ENCODE measurements around the gene RNU1-3.
"Not testable (repeated sequence)": the region's sequence is repeated elsewhere in the genome, so short reads cannot be mapped to it uniquely, and the experiment has no call there.

Gene RNU1-3

DNA sequence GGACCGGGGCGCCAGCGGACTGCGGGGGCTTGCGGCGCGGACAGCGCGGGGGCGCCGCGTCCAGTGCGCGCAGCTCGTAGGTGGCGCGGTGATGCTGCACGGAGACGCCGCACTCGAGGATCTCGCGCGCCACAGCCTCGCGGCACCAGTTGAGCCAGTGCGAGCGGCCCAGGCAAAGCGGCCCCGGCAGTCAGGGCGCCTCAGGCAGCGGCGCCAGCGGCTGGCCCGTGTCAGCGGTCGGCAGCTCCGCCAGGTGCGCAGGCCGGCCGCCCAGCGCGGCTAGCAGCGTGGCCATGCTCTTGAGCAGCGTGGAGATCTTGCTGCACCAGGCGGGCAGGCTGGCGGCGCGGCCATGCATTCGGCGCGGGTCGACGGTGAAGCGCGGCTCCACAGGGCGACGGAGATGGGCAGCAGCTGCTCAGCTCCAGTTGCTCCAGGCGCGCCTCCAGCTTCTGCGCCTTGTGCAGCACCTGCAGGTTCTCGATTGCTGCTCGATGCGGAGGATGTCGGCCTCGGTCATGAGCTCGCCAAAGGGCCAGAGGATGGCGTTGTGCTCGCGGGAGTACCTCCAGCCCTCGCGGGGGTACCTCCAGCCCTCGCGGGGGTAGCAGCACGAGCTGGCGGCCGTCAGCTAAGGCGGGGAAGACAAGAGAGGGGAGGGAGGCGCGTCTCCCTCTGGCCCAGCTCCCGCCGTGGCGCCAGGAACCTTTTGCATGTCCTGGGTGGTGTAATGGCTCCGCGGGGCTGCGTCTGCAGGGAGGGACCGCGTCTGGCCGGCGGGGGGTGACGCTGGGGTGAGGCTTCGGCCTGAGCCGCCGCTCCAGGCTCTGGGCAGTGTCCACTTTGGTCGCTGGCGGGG lies 26.9 kb upstream of the RNU1-3 start:
- not testable (repeated sequence) for DNase-seq

DNA sequence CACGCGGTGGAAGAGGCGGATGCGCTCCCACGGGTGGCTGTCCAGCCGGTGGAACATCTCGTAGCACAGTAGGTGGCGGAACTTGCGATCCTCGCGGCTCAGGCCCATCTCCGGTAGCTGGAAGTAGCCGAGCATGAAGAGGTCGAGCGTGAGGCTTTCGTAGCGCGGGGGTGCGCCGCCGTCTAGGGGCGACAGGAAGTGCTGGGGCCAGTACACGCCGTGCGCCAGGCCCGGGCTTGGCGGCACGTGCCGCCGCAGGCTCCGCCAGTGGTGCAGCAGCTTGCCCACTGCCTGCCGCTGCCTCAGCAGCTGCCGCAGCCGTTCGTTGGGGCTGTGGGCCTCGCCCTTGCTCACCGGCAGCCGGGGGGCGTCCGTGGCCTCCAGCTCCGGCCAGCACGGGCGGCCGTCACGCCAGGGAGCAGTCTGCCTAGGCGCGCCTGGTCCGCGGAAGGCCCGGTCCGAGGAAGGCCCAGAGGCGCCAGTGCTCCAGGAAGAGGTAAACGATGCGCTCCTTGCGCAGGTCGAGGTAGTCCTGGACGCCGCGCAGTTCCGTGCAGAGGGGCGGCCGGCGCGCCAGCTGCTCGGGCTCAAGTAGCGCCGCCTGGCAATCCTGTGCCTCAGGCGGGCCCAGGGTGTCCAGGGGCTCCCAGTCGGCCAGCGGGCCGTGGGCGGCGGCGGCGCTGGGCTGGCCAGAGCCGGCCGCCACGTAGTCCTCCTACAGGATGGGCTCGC lies 26.1 kb upstream of the RNU1-3 start:
- DNase-seq: not testable (repeated sequence)

DNA sequence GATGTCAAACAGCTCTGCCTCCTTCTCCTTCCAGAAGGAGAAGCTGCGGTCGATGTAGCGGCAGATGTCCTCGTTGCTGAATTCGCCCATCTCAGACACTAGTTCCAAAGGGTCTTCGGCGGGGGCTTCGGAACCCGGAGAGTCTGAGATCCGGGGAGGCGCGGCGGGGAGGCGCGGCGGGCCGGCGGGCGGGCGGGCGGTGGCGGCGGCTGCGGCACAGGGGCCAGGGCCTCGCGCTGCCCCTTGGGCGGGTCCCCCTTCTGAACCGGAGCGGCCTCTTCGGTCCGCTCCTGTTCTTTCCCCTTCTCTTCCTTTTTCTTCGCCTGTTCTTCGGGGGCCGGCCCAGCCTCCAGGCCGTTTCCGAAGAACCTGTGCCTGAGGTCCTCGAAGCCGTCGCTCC lies 25.5 kb upstream of the RNU1-3 start:
- not testable (repeated sequence) for DNase-seq

DNA sequence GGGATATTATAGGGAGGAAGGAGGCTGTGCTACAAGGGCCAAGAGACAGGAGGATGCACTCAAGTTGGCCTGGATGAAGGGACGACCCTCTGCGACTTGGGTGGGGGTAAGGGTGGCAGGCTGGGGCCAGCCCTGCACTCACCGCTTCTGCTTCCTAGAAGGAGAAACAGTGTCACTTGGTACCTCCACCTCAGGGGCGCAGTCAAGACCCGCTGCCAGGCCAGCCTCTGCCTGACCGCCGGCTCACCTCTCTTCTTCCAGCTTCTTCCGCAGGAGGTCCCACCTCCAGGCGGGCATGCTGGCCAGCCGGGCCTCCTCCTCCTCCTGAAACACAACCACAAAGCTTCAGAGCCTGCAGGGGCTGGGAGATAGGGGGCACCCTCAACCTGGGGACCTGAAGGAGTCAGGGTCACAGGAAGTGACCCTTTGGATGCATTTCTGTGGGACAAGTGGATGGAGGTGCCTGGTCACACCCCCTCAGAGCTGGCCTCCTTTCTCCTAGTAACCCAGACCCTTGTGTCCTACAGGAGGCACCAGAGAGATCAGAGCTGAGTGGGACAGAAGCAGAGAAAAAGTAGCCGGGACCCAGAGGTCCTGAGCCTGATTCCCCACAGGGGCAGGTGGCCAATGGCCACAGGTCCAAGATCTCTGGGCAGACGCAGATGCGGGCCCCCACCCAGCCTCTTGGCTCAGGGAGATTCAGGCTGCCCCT lies 24.4 kb upstream of the RNU1-3 start:
- not testable (repeated sequence) for DNase-seq

DNA sequence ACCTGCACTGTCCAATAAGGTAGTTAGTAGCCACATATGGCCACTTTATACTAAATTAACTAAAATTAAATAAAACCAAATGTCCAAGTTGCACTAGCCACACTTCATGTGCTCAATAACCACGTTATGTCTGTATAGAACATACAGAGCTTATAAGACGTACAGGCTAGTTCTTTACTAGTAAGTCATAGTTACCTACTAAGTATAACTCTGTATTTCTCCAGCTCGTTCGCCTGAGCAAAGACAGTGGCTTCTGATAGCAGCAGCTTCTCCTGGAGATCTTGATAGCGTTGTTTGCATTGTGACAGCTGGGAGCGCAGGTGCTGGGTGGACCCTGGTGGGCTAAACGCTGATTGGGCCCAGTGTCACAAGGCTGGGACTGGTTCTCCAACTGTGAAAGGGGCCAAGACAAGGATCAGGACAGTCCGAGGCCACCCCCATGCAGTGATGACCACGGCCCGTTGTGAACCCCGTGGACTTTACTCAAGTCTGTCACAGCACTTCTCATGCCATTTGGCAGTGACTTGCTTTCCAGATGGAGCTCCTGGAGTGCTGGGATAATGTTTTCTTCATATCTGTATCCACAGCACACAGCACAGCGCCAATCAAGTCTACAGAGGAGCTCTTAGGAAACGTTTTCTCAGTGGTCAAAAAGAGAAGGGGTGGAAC lies 20.5 kb upstream of the RNU1-3 start:
- not testable (repeated sequence) for DNase-seq

DNA sequence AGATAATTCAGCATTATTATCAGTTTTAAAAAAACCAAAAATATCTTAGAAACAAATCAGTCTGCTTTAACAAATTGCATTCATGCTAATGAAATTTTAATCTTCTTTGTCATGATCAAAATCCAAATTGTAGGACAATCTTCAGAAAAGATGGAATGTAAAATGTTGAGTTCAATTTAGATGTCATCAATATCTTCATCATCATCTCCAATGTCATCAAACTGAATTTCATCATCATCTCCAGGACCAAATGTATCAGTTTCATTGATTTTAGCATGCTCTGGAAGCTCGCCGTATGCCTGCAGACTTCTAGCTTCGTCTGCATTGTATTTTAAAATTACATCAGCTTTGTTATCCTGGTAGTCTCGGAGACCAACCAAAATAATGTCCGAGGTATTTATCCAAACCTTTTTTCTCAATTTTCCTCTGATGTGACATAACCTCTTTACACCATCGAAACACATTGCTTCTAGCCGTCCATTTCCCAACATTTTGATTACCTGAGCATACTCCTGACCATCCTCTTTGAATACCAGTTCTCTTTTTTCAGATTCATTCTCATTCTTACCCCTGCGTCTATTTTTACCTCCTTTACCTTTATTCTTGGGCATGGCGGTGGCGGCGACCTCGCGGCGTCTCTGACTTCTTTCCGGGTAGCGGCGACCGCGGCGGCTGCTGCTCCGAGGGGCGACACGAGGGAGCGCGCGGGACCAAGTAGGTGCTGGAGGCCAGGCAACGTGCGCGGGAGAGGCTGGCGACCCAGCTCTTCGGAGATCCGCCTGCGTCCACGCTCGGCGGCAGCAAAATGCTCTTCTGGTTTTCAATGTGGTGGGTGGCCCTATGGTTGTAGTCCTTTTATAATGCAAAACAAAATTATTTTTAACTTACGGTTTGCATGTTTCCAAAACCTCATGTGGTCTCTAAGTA lies 19.0 kb upstream of the RNU1-3 start:
- DNase-seq: not testable (repeated sequence)

DNA sequence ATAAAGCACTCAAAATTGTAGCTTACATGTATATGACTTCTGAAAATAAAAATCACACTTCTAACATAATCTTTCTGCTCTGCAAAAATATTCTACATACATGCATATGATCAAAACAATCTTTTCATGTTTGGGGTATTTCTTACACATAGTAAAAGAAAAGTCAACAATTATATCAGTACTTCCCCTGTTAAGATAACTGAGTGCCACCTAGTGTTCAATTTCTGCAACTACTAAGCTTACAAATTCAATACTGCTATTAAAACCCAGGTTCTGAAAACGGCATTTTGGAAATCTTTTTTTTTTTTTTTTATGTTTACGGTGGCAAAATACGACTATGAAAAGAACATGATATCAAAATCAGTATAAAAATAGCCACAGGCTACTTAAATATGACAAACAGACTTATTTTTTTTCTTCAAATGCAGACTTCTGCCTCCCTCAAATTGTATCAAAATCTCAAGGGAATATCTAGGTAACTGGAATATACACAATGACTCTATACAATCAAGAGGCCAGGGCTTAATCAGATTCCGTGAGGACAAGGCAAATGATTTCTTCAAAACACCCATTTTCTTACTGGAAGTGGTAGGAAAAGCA lies 18.1 kb upstream of the RNU1-3 start:
- not testable (repeated sequence) for DNase-seq

DNA sequence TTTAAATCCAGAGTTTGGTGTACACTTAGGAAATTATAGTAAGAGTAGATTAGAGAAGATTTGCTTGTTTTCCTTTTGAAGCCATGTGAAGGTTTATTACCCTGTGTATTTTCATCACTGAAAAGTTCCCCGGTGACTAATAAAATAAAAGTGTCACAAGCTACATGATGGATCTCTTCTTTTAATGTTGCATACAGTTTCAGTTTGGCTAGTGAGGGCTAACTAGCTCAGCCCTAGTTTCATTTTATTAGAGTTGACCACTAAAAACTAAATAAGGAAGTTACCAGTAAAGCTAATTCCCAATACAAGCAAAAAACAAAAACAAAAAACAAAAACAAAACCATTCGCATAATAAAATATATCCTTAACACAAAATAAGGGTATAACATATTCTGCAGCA lies 17.4 kb upstream of the RNU1-3 start:
- not testable (repeated sequence) for DNase-seq

DNA sequence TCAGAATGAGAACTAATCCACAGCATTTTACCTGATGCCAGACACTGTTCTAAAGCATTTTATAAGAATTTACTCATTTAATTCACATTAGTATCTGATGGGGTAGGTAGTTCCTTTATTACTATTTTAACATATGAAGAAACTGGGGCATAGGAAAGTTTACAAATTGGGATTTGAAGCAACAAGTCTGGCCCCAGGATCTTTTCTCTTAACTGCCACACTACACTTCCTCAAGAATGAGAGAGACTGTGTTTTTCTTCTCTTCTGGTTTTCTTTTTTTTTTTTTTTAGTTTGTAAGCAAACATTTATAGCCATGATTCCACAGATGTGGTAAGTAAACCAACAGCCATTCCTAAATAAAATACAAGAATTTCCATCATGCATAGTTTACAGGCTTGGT lies 16.1 kb upstream of the RNU1-3 start:
- not testable (repeated sequence) for DNase-seq

DNA sequence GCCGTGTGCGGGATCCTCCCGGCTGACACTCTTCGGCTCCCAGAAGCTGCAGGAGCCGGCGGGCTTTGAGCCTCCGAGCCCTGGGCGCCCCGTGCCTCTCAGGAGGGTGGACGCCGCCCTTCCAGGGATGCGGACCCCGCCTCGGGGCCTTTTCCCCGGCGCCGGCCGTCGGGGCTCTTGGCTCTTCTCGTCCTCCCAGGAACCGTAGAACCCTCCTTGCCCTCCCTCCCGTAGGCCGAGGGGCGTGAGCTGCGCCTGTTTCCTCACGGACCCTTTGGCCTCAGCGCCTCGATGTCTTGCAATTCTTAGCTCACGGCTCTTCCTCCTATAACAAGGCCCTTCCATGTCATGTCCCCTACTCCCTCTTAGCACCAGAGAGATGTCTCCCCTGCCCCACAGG lies 13.6 kb upstream of the RNU1-3 start:
- DNase-seq: not testable (repeated sequence)

DNA sequence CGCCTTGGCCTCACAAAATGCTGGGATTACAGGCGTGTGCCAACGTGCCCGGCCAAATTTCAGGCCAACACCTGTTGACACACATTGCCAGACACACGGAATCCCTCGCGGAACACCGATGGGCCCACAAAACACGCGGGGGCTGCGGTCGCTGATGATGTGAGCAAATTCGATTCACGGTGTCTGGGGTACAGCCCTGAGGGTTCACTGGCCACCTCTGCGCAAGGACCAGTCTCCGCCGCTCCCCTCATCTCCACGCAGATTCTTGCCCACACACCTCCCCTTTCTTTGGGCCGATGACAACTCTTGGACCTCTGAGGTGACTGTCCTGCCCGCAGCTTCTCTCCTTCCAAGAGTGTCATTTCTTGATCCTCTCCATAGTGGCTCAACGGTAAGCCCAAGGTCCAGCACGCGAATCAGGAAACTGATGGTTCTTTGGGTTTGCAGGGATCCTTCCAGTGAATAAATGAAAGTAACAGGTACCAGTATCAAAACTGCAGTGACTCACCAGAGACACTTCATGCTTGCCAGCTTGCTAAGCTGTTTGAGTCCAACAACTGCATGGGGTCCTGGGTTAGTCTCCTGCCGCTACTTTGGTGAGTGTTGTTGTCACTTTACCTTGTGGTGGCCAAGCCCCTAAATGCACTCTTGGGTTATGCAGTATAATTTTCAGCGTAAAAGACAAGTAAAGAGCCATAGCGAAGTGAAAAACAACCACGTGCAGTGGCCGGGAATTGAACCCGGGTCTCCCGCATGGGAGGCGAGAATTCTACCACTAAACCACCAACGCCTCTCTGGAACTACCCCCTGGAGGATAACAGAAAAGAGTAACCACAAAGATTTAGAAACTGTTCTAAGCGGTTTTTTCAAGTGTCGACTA lies 11.0 kb upstream of the RNU1-3 start:
- peak; percentile 87 for DNase-seq

DNA sequence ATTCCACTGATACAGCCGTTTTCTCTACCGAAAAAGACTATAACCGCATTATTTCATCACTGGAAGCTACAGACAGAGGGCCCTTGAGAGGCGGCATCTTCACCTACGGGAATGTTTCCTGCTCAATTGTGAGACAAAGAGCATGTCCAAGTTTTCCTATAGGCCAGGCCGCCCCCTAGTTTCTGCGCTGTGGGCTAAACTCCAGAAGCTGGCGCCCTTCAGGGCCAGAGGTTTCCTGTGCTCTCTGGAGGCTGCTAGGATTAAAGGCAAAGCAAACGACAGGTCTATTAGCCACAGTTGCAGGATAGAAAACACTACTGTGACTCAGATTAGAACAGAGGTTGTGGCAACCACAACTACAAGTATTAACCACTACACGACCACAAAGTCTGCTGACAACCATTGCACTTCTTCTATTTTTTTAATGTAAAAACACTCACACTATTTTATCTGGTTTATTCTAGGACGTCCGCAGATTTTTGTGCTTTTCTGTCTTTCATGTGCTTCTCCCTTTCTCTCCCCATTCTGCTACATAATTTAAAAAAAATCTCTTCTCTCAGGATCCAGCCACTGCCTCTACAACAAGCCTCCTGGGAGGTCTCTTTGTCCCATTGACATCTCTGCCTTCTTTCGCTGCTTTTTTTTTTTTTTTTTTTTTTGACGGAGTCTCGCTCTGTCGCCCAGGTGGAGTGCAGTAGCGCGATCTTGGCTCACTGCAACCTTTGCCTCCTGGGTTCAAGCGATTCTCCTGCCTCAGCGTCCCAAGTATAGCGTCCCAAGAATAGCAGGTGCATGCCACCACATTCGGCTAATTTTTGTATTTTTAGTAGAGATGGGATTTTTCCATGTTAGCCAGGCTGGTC lies 10.1 kb upstream of the RNU1-3 start:
- peak; percentile 60 for DNase-seq

DNA sequence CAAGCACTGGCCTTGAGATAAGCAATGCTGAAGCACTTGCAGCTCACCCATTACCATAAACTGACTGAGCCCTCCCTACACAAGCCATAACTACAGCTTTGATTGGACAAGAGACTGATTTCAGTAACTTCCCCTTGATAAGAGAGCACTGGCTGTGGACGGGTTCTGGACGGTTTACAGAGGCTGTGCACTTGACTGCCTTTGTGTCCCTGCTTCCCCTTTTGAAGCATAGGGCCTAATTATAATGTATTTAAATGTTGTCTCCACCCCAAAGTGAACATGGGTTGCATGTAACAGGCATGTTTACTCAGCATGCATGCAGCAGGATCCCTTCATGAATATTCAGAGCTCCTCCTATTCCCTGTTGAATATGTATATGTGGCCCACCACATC lies 8.4 kb upstream of the RNU1-3 start:
- not testable (repeated sequence) for DNase-seq

DNA sequence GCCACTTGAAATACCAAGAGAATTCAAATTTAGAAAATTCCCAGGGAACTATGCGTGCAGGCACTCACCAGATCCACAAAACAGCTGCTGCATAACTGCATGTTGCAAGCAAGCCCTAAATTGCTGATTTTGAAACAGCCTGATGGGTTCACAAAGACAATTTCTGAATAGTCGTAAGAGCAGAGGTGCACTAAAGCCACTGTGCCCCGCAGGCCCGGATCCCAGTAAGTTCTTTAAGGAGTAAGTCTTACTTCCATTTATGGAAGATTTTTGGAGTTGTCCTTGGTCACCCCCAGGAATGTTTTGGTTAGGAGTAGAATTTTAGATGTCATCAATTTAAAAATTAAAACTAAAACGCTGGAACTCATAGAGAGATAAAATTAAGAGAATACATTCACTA lies 7.2 kb upstream of the RNU1-3 start:
- not testable (repeated sequence) for DNase-seq

DNA sequence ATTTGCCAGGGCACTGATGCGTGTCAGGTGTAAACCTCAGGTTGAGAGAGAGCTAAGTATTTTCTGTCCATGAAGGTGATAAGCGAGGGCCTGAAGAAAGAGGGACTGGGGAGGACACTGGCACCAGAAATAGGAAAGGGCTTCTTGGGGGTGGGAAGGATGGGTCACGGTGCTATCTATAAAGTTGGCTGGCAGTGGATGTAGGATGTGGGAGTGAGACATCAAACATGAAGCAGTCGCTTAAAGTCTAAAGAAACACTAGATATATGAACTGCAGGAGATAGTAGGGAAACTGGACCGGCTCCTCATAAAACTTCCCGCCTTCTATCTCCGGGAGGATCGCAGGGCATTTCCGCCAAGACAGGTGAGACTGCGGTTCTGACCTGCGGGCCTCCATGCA lies 912 bp downstream of the RNU1-3 start:
- not testable (repeated sequence) for DNase-seq

DNA sequence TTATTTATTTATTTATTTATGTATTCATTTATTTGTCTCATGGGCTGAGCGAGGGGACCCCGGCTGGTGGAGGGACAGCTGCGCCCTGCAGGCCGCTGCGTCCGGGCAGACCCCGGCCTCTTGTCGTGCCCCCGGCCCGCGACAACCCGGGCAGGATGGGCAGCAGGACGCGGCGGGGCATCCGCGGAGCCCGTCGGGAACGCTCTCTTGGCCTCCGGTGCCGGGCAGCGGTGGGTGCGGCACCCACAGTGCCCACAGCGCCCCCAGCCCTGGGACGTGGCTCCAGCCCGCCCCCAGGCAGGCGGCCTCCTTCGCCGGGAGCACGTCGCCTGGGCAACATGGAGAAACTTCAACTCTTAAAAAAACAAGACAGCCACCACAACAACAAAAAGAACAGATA lies 8.5 kb downstream of the RNU1-3 start:
- not testable (repeated sequence) for DNase-seq

DNA sequence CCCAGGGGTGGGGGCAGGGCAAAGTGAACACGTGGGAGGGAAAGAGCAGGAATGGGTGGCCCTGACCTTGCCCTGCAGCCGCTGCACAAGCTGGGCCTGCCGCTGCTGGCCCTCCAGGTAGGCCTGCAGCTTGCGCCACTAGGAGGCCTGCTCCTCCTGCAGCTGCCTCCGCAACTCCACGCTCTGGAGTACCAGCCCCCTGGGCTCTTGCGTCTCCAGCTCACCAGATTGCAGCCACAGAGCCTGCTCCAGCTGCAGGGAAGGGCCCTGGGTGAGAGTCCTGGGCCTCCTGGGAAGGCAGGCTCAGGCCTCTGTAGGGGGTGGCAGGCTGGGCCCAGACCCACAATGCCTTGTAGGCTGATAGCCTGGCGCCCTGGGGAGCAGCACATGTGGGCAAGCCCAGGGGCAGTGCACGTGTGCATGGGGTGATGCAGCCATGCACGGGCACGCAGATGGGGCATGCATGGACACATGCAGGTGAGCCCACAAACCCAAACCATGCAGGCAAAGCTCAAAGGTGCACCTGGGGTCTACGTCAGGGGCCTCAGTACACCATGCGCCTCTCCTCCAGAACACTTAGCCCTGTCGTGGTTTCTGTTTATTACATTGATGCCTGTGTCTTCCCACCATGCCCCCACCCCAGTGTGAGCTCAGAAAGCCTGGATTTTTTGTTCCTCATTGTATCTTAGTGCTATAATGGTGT lies 9.6 kb downstream of the RNU1-3 start:
- DNase-seq: not testable (repeated sequence)

DNA sequence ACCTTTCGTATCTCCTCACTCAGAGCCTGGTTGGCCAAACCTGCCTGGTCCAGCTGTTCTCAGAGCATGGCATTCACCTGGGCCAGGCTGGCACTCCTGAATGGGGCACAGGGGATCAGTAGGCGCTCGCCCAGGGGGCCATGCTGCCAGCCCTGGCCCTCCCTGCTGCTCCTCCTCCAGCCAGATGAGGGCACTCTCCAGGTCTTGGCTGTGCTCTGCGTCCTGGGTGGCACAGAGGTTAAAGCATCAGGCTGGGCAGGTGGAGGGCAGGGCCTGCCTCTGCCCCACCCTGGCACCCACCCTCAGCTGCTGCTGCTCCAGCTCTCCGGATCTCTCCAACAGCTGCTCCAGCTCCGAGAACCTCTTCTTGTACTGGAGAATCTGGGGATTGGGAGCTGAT lies 10.2 kb downstream of the RNU1-3 start:
- DNase-seq: not testable (repeated sequence)

DNA sequence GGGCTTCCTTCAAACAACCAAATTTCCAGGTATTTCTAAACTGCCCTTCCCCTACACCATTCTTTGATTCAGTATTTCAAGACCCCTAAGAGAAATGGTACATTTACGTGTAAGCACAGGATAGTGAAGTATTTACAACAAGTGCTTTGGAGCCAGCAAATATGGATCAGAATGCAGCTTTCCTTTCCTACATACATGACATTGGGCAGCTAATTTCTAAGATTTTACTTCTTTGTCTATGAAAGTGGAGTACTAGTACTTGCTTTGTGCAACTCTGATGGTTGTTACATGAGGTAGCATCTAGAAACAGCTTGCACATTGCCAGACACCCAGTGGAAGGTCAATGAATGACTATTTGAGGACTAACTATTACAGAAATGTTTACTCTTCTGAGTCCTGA lies 15.2 kb downstream of the RNU1-3 start:
- not testable (repeated sequence) for DNase-seq

Measured in hematopoietic multipotent progenitor cell treated with erythropoietin and hydrocortisone succinate and interleukin-3 and kit ligand, for 6 days (in vitro differentiated cells).